ENCODE data around the gene RASGRF2.

Gene RASGRF2

DNA sequence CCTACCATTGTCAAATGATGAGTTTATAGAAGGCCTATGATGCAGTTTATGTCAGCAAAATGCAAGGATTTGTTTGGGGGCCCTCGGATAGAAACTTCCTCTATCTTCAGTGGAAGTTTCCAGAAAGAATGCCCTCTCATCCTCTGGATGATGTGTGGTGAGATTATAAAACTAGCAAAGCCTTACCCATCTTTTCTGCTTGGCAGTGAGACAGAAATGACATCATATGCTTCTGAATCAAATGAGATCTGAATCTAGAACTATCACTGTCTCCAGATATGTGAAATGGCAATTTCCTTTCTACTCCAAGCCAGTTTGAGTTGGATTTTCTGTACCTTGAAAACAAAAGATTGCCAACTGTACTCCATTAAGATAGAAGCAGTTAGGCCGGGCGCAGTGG is 212.5 kb downstream of the RASGRF2 start:
- no peaks in the 10 kb centered on the region for H3K4me1 Mint-ChIP-seq (ENCODE audit: low read depth)
- no peak overlapping the region for H3K27ac Mint-ChIP-seq
- H3K9me3 Mint-ChIP-seq (ENCODE audit: low read depth) = no peaks in the 10 kb centered on the region
- no peak overlapping the region for H3K4me3 Mint-ChIP-seq
- H3K27me3 Mint-ChIP-seq = no peaks in the 10 kb centered on the region
- H3K36me3 Mint-ChIP-seq = peaks cover 7% of the 10 kb centered on the region

DNA sequence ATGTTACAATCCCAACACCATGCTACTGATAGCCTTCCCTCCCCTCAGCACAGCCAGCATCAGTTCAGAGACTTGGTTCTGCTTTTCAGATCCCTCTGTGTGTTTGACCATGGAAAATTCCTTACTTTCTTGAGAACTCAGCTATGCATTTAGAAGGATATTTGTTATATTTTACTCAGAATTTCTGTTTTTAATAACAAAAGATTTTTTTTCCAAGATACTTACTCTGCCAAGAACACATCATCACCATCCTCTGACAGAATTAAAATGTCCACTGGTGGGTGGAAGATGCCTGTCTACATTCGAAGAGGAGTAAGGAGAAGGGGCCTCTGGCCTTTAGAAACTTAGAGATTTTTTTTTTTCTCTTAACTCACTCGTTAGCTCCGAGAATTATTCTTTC is 216.9 kb downstream of the RASGRF2 start:
- H3K27me3 Mint-ChIP-seq = no peaks in the 10 kb centered on the region
- H3K4me3 Mint-ChIP-seq = no peak overlapping the region
- H3K9me3 Mint-ChIP-seq (ENCODE audit: low read depth) = no peaks in the 10 kb centered on the region
- peaks cover 12% of the 10 kb centered on the region for H3K36me3 Mint-ChIP-seq
- H3K27ac Mint-ChIP-seq = no peak overlapping the region
- no peaks in the 10 kb centered on the region for H3K4me1 Mint-ChIP-seq (ENCODE audit: low read depth)

DNA sequence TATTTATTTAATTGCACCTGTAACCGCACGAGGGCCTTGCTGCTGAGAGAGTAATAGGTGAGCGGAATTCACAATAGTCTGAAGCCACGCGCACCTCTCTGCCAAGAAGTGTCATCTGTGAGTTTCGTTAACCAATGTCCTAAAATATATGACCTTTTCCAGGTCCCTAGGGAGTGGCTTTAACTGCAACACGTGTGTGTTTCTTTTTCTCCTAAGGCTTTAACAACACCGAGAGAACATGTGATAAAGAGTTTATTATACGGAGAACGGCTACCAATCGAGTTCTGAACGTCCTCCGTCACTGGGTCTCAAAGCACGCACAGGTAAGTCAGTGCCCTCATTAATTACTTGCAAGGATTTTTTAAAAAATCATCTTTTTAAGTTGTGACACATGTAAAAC is 219.8 kb downstream of the RASGRF2 start:
- Mint-ChIP-seq H3K27ac (no peak overlapping the region), H3K4me1 (ENCODE audit: low read depth) (no peaks in the 10 kb centered on the region), H3K27me3 (no peaks in the 10 kb centered on the region), H3K9me3 (ENCODE audit: low read depth) (no peaks in the 10 kb centered on the region), H3K36me3 (peaks cover 18% of the 10 kb centered on the region), H3K4me3 (no peak overlapping the region)

DNA sequence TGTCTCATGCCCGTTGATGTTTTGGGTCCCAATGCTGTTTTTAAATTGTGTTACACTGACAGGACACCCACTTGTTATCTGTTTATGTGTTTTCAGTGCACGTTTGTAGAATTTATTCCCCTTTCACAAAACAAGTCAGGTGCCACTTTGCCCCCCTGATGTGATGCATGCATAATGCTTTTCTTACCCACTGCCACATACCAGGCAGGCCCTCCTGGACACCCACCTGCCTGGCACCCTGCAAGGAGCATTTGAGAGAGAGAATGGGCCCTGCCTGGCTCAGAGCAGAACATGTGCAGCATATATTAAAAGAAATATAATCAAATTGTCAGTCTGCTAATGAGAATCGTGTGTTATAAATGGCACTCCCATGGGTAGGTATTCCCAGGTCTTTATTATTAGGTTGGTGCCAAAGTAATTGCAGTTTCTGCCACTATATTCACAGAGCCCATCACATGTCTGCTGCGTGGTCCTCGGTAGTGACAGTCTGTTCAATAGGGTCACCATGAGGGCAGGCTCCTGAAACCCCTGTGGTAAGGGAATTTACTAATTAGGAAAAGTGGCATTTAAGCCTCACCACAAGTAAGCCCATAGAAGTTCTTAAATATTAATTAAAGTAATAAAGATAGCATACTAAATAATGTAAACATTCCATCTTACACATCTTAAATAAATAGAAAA is 220.8 kb downstream of the RASGRF2 start:
- Mint-ChIP-seq H3K27me3 (no peaks in the 10 kb centered on the region), H3K9me3 (ENCODE audit: low read depth) (no peaks in the 10 kb centered on the region), H3K4me3 (no peak overlapping the region), H3K27ac (no peak overlapping the region), H3K36me3 (peaks cover 18% of the 10 kb centered on the region), H3K4me1 (ENCODE audit: low read depth) (no peaks in the 10 kb centered on the region)

DNA sequence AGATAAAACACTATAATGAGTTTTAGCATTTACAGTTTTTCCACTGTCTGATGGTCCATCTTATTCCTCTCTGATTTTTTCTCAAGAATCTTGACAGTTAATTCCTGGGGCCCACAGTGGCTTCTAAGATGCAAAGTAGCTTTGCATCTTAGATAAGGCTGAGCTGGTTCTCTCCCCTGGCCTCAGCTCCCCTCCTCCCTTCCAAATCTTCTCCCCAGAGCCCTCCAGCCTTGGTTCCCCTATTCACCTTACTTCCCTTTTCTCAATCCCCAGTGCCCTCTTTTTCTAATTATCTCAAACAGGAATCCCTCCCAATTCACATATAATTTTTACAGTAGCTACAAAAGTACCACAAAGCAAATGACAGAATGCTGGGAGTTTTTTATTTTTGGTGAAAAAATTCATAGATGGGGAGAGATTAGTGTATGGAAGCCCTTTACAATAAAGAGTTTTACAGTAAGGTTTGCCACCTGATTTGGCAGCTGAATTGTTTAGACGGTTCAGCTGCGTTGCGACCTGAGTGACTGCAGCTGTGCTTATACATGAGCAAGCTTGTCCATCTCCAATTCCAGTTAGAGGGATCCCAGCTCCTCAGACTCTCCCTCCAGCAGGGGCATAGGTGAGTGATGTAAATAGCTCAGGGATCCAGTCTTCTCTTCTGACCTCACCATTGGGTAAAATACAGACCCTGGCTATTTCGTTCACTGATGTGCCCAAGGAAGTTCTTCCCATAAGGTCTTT is 221.6 kb downstream of the RASGRF2 start:
- Mint-ChIP-seq H3K4me1 (ENCODE audit: low read depth) (no peaks in the 10 kb centered on the region), H3K36me3 (peaks cover 18% of the 10 kb centered on the region), H3K27me3 (no peaks in the 10 kb centered on the region), H3K4me3 (no peak overlapping the region), H3K9me3 (ENCODE audit: low read depth) (no peaks in the 10 kb centered on the region), H3K27ac (no peak overlapping the region)

DNA sequence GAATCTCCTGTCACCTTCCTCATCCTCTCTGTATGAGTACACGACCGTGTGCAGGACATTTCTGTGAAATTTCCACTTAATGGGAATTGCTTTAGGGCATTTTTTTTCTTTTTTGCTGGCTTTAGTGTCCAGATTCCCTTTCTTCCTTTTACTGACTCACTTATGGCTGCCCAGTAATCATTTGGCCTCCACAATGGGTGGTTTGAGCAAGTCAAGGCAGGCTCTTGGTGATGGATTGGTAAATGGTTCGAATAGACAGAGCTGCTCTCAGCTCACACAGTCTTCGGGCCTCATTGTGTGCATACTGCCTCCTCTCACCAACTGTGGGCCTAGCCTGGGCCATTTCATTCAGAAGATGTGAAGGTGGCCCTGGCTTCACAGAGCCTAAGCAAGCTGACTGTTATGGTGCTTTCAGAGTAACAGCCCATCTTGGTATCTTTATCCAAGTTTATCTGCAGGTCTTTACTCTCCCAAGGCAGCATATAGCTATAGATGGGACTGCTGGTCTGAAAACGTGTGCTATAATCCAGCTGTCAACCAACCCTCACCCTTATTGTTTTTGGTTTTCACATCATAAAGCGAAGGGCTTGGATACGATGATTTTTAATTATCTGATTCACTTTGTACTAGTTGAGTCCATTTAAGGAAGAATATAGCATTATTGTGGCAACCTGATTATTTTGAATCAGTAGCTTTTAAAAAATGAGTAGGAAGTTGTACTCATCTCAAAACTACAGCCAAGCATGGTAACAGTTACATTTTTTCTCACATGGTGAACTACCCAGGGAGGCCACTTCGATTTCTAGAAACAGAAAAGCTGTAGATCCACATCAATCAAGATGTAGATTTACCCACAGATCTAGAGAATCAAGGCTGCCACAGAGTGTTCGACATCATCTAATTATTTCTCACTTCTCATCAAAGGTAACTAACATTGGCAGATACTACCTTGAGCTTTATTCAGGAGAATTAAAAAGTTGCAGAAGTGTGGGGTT is 222.5 kb downstream of the RASGRF2 start:
- Mint-ChIP-seq H3K4me3 (no peak overlapping the region), H3K27ac (peak overlapping the region; percentile 66), H3K36me3 (peaks cover 13% of the 10 kb centered on the region), H3K9me3 (ENCODE audit: low read depth) (no peaks in the 10 kb centered on the region), H3K27me3 (no peaks in the 10 kb centered on the region), H3K4me1 (ENCODE audit: low read depth) (no peaks in the 10 kb centered on the region)

DNA sequence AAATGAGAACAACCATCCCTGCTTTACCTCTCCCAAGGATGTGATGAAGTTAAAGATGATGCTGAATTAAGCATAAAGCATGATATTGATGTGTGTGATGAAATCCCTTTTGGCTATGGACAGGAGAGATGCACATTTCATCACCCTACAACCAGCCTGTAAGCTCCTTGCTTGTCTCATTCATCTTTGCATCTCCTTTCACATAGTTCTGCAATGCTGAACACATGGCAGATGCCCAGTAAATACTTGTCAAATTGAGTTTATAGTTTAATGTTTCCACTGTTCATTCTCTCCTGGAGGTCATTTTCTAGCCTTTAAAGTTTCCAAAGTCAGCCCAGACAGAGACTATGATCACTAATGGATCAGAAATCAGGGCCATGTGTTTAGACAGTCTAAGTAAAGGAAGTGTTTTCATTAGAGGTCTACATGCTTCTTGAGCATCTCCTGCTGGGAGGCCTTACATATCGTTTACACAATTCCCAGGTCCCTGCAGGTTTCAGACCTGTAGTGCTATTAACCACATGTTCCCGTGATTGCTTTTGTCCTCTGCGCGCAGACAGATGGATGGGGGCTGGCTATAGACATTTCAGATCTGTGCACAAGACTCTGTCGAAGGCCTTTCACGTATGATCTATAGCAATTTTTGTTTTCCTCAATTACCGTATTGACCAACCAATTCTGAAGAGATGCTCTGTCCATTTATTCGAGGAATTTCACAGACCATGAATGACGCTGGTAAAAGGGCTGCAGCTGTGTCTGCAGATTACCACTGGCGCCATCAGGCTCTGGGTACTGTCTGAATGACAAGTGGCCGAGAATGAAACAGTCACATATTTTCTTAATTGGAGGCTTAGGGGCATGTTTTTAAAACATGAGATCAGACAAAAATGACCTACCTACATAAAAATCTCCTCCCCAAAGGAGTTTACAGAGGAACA is 223.9 kb downstream of the RASGRF2 start:
- Mint-ChIP-seq H3K4me1 (ENCODE audit: low read depth) (no peaks in the 10 kb centered on the region), H3K36me3 (peaks cover 12% of the 10 kb centered on the region), H3K9me3 (ENCODE audit: low read depth) (no peaks in the 10 kb centered on the region), H3K4me3 (no peak overlapping the region), H3K27ac (no peak overlapping the region), H3K27me3 (no peaks in the 10 kb centered on the region)

DNA sequence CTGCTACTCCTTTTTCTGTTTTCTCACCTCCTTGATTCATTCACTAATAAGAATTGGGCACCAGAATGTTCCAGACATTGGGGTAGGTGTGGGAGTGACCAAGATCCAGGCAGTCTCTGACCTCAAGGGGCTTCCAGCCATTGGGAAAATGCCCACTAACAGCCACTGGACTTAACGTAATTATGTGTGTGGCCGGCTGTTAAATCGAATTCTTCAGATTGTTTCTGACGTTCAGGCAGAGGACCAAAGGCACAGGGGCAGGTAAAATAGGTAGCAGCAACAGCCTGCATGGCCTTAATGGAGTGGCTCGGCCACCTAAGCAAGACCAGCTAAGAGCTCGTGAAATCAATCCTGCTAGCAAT is 224.6 kb downstream of the RASGRF2 start:
- no peaks in the 10 kb centered on the region for H3K27me3 Mint-ChIP-seq
- H3K9me3 Mint-ChIP-seq (ENCODE audit: low read depth) = no peaks in the 10 kb centered on the region
- H3K4me1 Mint-ChIP-seq (ENCODE audit: low read depth) = no peaks in the 10 kb centered on the region
- no peak overlapping the region for H3K4me3 Mint-ChIP-seq
- peaks cover 6% of the 10 kb centered on the region for H3K36me3 Mint-ChIP-seq
- no peak overlapping the region for H3K27ac Mint-ChIP-seq

DNA sequence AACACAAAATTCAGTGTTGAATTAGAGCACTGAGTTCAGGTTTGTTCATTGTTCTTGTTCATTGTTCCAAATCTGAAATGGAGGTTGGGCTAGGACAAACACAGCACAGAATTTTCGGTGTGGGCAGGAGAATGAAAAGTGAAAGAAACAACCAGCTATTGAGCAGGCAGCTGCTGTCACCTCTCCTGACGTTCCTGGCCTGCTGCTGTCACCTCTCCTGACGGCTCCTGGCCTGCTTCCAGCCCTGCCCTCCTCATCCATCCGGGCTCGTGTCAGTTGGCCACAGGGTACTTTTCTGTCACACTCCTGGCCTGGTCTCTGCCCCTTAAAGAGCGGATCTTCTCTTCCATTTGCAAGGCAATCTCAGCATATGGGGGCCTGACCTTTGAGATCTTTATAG is 227.7 kb downstream of the RASGRF2 start:
- no peaks in the 10 kb centered on the region for H3K9me3 Mint-ChIP-seq (ENCODE audit: low read depth)
- H3K4me1 Mint-ChIP-seq (ENCODE audit: low read depth) = no peaks in the 10 kb centered on the region
- peak overlapping the region; percentile 58 for H3K27ac Mint-ChIP-seq
- peaks cover 3% of the 10 kb centered on the region for H3K36me3 Mint-ChIP-seq
- H3K27me3 Mint-ChIP-seq = no peaks in the 10 kb centered on the region
- H3K4me3 Mint-ChIP-seq = no peak overlapping the region

DNA sequence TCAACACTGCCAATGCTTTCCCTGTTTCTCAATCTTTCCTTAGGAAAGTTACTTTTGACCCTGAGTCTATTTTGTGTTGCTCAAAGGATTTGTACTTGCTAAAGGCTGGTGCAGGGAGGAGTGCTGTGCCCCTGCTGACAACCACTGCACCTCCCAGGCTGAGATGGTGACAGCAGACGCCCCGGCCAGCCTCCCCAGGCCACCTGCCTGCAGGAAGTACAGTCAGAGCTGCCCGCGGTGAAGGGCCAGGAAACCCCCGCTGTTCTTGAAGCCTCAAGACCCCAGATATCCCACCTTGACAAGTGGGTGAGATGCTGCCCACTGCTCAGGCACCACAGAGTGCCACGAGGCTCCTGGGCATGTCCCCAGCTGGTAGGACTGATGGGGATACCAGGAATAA is 228.8 kb downstream of the RASGRF2 start:
- Mint-ChIP-seq H3K9me3 (ENCODE audit: low read depth) (no peaks in the 10 kb centered on the region), H3K27ac (no peak overlapping the region), H3K4me1 (ENCODE audit: low read depth) (no peaks in the 10 kb centered on the region), H3K4me3 (no peak overlapping the region), H3K27me3 (no peaks in the 10 kb centered on the region), H3K36me3 (peaks cover 3% of the 10 kb centered on the region)

DNA sequence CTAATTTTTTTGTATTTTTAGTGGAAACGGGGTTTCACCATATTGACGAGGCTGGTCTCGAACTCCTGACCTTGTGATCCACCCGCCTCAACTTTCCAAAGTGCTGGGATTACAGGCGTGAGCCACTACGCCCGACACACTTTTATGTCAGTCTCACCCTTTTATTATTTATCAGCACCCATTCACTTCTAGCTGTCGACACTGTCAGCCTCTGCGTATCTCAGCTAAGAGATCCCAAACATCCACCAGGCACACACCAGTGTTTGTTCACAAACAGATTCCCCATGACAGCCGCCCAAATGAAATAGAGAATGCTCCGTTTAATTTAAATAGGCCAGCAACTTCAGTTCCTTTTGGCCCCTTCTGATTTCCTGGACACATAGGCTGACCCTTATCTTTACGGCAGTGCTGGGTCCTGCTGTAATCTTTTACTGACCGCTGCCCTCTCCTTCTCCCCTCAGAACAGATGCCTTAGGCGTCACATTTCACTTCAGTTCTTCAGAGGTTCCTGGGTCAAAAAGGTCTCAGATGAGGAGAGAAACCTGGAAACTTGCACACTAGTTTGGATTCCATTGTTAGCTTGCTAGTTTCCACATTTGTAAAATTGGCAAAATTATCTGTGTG is 229.8 kb downstream of the RASGRF2 start:
- no peaks in the 10 kb centered on the region for H3K9me3 Mint-ChIP-seq (ENCODE audit: low read depth)
- H3K4me3 Mint-ChIP-seq = no peak overlapping the region
- H3K36me3 Mint-ChIP-seq = no peaks in the 10 kb centered on the region
- H3K4me1 Mint-ChIP-seq (ENCODE audit: low read depth) = peaks cover 7% of the 10 kb centered on the region
- H3K27me3 Mint-ChIP-seq = no peaks in the 10 kb centered on the region
- no peak overlapping the region for H3K27ac Mint-ChIP-seq

DNA sequence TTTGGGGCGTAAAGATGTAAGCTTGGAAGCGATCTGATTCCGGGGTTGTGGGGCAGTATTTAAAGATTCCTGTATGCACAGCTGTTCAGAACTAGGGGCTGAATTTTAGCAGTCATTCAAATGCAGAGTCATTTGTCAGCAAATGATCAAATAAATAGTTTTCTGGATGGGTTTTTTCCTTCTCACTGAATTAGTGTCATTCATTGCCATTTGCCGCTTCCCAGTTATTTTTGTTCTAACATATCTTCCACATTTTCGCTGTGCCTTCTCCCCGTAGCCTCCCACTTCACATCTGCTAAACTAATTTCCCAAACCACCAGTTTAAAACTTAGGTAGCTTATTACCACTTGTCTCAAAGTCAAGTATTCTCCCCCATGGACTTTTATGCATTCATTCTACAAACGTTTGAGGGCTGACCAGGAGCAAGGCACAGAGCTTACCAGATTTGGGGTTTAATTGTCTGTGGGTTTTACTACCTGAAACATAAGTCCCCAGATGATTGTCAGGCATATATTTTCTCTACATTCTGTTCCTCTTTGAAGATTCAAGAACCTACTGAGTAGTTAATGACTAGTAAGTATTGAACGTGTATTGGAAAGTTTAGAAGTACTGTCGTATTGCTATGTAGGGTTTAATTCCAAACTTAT is 231.7 kb downstream of the RASGRF2 start:
- H3K27ac Mint-ChIP-seq = peak overlapping the region; percentile 6

DNA sequence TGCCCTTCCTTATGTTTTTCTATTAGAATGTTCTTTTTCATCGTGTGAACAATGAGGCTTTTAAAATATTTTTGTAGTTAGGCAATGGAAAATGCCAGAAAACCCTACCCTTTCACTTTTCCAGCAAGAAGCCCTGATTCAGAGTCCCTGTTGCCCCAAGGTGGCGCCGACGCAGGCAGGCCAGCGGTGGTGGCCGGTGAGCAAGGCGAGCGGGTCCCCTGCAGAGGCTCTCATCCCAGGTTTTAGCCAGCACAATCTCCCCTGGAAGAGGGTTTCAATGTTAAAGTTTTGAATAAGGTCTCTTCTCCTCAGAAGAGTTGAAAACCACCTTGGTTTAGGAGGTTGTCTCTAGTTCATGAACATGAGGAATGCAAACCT is 232.2 kb downstream of the RASGRF2 start:
- no peak overlapping the region for H3K4me3 Mint-ChIP-seq
- H3K27me3 Mint-ChIP-seq = no peaks in the 10 kb centered on the region
- H3K27ac Mint-ChIP-seq = peak overlapping the region; percentile 6
- H3K36me3 Mint-ChIP-seq = no peaks in the 10 kb centered on the region
- no peaks in the 10 kb centered on the region for H3K9me3 Mint-ChIP-seq (ENCODE audit: low read depth)
- H3K4me1 Mint-ChIP-seq (ENCODE audit: low read depth) = peaks cover 10% of the 10 kb centered on the region

More for the DNA sequence above, 231.7 kb downstream of the RASGRF2 start:
- H3K27me3 Mint-ChIP-seq = no peaks in the 10 kb centered on the region
- H3K9me3 Mint-ChIP-seq (ENCODE audit: low read depth) = no peaks in the 10 kb centered on the region
- H3K36me3 Mint-ChIP-seq = no peaks in the 10 kb centered on the region
- peaks cover 10% of the 10 kb centered on the region for H3K4me1 Mint-ChIP-seq (ENCODE audit: low read depth)
- no peak overlapping the region for H3K4me3 Mint-ChIP-seq
